Stimulated activated naive CD4-positive, alpha-beta T cell (primary cell): ENCODE measurements around the gene LRRC71.
A peak's percentile ranks its signal among the peaks of the same experiment; 100 is the strongest.

ENCODE experiments used
- DNase-seq, 6 experiments: peaks; one replicate each; lab custom pipeline; 2025; lab: John Stamatoyannopoulos, UW

Gene LRRC71

GRCh38 chr1:156920233-156921052 is at the start of gene LRRC71:
Gene LRRC71, plus strand, starts transcription at chr1:156920632. Its CDS starts 172 bp downstream, at chr1:156920804.
- DNase-seq: peak in 5 of 6 experiments; percentile 14 to 53 (median 47)

DNA sequence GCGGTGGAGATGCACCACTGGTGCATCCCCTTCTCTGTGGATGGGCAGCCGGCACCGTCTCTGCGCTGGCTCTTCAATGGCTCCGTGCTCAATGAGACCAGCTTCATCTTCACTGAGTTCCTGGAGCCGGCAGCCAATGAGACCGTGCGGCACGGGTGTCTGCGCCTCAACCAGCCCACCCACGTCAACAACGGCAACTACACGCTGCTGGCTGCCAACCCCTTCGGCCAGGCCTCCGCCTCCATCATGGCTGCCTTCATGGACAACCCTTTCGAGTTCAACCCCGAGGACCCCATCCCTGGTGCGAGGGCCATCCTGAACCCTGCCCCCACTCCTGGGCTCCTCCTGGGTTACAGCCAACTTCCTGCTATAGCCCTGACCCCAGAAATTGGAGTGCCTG is 46.8 kb upstream of the LRRC71 start:
- no peak for DNase-seq

DNA sequence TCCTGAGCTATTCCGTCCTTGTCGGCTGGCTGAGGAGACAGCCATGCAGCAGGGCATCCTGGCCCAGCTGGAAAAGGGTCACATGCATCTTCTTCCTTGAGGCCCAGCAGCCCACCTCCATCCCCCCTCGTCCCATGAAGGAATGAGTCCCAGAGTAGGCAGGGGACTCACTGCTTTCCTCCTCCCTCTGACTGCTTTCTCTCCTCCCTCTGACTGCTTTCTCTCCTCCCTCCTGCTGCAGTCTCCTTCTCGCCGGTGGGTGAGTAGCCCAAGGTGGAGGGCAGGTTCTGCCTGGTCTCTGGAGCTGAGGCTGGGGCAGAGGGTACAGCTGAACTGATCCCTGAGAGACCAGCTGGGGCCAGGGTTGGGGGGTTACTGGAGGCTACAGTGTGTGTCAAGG is 46.3 kb upstream of the LRRC71 start:
- DNase-seq: no peak

GRCh38 chr1:156874572-156875340 is 45.7 kb upstream of the LRRC71 start:
- DNase-seq: no peak

DNA sequence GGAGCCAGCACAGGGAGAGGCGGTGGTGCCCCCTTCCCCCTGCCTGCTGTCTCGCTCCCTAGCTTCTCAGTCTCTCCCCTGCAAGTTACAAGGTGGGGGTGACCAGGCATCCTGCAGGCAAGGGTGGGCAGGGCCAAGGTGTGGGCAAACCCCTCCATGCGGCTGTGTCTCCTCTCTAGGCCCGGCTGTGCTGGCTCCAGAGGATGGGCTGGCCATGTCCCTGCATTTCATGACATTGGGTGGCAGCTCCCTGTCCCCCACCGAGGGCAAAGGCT is 45.2 kb upstream of the LRRC71 start:
- no peak for DNase-seq

GRCh38 chr1:156876281-156876680 is 44.2 kb upstream of the LRRC71 start:
- no peak for DNase-seq

DNA sequence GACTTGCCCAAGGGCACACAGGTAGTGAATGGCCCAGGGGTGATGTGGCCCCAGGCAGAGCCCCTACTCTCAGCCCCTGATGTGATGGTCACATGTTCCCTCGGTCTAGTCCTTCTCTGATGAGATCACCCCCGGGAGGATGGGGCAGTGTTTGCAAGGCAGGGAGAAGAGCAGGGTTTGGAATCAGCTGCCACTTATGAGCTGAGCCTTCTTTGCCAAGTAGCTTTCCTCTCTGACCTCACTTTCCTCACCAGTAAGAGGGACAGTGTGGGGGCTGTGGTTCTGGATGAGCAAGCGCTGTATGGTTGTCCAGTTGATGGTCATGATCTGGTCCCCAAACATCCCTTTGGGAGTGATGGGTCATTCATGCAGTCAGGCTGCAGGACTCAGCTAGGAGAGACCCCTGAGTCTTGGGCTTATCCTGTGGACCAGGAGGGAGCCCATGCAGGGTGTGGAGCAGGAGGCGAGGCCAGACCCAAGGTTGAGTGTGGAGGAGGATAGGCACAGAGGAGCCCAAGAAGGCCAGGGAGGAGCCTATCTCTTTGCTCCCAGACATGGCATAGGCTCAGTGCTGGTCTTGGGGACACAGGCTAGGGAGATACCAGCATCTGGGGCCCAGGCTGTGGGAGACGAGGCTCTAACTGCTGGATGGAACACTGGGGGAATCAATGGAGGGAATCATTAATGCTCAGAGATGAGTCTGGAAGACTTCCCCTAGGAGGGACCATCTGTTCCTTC is 42.8 kb upstream of the LRRC71 start:
- DNase-seq: no peak

- no peak for DNase-seq
Observed at GRCh38 chr1:156879876-156880275, 40.6 kb upstream of the LRRC71 start.

DNA sequence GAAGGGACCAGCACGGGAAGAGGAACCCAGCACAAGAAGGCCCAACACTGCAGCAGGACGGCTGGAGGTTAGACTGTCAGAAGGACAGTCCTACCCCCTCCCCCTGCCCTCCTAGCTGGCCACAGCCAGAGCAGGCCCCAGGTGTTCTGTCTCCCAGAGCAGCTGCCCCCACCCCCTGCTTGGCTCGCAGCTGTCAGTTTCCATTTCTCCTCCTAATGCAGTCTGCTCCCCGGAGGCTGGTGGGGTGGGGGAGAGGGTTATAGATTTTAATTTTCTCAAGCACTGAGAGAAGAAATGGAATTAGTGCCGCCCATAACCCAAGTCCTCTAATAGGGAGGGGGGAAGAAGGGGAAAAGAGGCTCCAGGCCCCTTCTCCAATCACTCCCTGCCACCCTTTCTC is 40.0 kb upstream of the LRRC71 start:
- DNase-seq: no peak

GRCh38 chr1:156881101-156881500 is 39.3 kb upstream of the LRRC71 start:
- DNase-seq: no peak

DNA sequence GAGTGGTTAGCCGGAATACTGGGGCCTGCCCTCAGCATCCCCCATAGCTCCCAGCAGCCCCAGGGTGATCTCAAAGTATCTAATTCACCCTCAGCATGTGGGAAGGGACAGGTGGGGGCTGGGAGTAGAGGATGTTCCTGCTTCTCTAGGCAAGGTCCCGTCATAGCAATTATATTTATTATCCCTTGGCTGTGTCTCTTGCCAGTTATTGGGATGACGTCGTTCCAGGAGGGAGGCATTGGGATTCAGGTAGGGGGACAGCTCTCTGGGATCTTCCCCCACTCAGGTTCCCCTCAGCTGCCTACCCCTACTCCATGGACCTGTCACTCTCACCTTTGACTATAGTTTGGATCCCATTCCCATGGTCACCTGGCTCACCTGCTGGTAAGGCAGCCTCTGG is 38.8 kb upstream of the LRRC71 start:
- DNase-seq: no peak

- DNase-seq: no peak
Observed at GRCh38 chr1:156882543-156882942, 37.9 kb upstream of the LRRC71 start.

DNA sequence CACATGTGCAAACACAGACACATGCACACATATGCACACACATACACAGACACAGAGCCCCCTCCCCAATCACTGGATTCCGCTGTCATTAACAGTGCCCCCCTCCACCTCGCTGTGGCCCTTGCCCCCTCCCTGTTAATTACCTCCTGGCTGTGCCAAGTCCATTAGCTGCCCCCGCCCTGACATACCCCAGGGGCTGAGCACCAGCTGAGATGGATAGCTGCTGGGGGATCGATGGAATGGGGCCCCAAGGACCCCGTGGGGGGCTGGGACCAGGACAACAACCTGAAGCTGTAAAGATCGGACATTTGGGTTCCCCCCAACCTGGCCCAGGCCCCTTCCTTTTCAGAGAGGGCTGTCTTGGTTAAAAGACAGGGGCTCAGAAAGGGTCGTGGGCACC is 36.5 kb upstream of the LRRC71 start:
- no peak for DNase-seq

GRCh38 chr1:156884560-156885184 is 35.8 kb upstream of the LRRC71 start:
- no peak for DNase-seq

- no peak for DNase-seq
Observed at GRCh38 chr1:156885314-156885713, 35.1 kb upstream of the LRRC71 start.

DNA sequence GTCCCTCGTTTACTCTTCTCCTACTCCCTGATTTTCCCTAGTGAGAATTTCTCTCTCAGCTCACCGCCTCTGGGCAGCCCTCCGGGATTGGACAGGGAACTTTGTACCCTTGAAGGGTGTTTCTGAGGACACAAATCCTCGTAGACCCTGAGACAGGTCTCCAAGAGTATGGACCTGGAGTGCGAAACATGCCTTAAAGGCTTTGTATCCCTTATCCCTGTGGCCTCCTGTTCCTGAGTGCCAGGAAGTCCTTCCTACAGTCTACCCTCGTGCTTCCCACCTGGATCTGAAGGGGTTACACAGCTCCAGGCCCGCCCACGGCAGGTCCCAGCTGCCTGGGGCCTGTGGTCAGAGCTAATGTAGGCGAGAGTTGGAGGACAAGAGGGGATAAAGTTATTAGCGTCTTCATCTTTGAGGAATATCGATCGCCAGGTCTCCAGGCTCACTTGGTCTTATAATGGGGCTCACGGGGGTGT is 34.5 kb upstream of the LRRC71 start:
- no peak for DNase-seq

GRCh38 chr1:156886583-156887281 is 33.7 kb upstream of the LRRC71 start:
- no peak for DNase-seq

DNA sequence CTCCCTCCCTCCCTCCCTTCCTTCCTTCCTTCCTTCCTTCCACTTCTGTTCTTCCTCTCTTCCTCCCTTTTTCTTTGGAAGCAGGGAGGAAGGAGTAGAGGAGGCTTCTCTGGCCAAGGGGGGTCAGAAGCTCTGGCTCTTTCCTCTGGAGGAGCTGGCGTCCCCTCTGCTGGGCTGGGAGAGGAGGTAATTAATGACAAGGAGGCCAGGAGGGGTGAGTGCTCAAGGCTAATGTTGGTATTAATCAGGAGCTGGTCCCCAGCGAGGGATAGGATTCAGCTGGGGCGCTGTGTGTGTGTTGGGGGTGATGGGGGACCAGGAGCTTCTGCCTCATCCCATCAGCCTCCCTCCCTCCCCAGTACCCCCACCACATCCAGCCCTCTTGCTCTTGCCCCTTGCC is 33.1 kb upstream of the LRRC71 start:
- DNase-seq: no peak

- DNase-seq: no peak
Observed at GRCh38 chr1:156887734-156888133, 32.7 kb upstream of the LRRC71 start.

DNA sequence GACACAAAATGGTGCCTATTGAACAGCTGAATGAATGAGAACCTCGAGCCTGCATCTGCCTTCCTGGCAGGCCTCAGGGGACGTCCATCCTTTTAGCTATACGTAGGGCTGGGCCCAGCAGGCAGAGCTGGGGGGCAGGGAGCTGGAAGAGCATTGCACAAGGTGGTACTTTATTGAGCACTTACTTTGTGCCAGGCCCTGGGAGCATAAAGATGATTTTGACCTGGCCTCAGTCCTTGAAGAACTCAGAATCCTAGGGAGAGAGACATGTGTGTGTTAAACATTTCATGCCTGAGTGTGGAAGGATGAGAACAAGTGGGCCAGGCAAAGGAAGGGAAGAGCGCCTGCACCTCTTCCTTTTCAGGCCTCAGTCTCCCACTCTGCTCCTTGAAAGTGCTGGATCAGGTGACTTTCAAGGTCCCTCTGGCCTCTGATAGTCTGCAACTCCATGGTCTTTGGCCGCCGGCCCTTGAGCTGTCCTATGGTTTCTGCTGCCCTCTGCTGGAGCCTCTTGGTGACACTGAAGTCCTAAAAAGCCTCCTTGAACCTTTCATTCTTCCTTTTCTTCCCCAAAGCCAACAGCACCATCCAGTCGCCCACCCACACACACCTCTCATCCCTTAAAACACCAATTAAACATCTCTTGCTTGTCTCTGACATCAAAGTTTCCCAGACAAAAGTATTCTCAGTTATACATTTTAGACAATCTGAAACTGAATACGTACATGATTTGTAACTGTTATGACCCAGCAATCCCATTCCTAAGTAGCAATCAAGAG is 30.4 kb upstream of the LRRC71 start:
- peak in 4 of 6 experiments; percentile 21 to 46 (median 24) for DNase-seq
